ENCODE results near the gene KIF17.
"Not testable (repeated sequence)": the region's sequence is repeated elsewhere in the genome, so short reads cannot be mapped to it uniquely, and the experiment has no call there.

Gene KIF17

DNA sequence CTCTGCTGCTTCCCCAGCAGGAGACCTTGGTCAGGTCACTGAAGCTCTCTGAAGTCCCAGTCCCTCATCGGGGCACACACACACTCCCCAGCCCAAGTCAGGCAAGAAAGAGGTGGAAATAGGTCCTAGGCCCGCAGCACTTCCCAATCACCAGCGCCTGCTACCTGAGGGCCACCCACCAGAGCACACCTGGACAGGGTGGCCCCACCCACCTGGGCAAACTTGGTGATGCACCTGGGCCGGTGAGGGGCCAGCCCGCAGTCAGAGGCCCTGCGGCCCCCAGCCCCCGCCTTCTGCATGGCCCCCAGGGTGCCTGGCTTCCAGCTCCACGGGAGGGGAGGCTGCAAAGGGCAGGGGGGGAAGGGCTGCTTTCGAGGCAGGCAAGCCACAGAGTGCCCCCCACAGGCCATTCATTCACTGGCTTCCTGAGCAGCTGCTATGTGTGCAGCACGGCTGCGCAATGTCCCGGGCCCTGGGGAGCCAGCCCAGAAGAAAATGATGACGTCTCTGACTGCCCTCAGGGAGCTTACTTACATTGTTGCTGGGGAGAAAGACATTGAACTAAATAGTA is 10.0 kb upstream of the KIF17 start:
- DNase-seq (ENCODE audit: low spot score), result no peak

DNA sequence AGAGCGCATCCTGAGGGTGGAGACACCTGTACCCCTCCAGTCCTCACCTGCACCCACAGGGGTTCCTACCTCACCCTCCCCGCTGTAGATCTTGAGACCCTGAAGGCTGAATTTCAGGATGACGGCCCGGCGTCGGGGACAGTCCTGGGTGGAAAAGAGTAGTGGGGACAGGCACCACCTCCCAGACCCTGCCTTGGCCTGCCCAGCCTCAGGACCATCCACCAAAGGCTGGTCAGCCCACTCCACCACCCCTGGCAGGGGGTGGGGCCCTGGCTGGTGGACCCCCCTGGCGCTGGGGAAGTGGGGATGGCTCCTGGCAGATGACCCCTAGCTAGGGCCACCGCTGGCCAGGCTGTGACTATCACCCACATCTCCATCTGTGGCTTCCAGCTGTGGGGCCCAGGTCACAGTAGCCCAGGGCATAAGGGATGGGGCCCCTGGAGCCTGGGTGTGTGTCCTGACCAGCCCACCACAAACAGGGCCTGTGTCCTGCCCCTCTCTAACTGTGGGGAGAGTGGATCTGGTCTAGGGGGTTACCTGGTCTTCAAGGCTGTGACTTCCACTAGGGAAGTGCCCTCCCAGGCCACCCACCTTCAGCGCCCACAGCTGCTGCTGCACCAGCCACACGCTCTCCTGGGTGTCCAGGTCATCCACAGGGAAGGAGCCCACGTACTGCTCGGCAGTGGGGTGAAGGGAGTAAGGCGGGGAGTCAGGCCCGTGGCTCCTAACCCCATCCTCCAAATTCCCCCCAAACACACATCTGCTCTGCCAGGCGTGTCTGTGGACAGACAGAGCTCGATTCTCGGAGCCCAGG is 9.3 kb upstream of the KIF17 start:
- DNase-seq (ENCODE audit: low spot score), result no peak

DNA sequence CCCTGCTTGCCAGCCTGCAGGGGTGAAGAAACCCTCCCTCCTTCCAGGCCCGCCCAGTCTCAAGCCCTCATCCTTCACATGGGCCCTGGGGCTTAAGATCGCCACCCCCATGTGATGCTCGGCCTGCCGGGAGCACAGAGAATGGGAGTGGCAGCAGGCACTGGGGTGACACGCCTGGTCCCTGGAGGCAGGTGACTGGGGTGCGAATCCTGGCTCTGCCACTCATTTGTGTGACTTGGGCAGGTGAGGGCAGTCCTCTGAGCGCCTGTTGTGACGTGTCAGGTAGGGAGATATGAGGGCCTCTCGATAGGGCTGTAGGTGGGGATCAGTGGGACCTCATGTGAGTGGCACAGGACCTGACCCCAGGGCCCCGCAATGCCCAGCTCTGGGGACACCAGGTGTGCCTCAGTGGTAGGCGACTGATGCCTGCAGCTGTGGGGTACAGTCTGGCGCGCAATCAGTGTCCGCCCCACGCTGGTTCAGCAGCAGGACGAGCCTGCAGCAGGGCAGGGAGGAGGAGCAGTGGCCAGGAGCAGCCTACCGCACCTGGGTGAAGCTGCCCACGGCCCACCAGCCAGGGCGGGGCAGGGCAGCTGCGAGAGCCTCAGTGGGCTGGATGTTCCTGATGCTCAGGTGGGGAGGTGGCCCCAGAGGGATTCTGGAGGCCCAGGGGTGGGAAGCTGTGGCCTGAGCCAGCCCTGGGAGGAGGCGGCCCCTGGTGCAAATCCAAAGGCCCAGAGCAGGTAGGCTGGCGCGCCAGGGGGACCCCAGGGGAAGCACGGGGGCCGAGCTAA is 8.5 kb upstream of the KIF17 start:
- no peak for DNase-seq (ENCODE audit: low spot score)

DNA sequence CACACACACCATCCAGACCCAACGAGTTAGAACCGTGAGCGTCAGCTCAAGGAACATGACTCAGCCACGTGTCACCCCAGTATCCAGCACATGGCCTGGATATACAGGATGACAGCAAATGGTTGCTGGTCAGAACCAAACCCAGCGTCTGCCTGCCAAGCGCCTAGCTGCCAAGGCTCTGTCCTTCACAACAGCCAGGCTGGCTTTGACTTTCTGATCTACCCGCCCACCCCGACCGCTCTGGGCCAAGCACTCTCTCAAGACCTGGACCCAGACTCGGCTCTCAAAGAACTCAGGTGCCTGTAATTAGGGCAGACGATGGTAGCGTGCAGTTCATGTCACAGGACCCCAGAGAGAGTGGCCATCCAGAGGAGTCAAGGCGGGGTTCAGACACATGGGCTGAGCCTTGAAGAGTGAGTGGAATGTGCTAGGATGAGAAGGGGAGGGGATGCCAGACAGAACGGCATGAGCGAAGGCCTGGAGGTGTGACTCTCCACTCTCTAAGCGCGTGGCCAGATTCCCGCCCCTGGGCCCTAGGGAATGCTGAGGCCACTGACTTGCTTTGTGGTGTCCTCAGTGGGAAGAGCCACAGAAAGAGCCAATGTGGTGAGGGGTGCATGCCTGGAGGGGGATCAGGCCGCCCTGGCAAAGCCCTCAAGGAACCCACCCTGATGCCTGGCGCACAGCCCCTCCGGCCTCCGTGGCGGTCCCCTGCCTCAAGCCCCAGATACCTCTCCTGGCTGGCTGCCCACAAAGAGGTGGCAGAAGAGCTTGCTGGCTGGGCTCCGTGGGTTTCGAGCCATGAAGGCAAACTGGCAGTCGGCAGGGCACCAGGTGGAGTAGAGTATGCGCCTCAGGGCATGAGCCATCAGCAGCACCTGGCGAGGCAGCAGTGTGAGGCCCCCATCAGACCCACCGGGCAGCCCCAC is 7.6 kb upstream of the KIF17 start:
- no peak for DNase-seq (ENCODE audit: low spot score)

DNA sequence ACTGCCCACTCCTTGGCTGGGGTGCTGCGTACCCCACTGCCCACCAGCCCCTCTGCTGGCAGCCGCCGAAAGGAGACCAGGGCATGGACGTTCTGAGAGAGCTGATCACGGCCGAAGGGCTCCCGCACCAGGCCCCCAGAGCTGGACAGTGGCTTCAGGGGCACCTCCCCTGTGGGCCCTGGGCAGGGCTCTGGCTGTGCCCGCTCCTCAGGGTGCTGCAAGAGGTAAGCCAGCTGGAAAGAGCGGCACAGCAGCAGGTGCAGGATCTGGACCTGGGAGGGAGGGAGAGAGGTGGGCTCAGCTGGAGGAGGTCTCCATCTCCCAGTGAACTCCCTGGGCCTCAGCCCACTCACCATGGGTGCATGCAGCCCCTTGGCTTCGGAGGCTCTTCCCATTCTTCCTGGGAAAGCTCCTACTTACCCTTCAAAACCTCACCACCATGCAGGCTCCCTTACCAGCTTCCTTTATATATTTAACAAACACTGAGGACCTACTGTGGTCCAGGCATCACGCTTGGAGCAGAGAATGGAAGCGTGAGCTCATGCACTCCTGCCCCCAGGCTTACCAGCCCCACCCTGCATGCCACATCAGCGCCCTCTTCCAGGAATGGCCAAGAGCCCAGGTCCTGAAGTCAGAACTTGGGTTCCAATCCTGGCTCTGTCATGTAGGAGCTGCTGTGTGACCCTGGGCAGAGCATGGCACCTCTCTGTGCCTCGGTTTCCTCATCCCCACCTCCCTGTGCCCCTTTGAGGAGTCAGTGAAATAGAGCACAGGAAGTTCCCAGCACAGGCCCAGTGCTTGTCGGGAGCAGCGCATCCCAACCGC is 6.8 kb upstream of the KIF17 start:
- no peak for DNase-seq (ENCODE audit: low spot score)

DNA sequence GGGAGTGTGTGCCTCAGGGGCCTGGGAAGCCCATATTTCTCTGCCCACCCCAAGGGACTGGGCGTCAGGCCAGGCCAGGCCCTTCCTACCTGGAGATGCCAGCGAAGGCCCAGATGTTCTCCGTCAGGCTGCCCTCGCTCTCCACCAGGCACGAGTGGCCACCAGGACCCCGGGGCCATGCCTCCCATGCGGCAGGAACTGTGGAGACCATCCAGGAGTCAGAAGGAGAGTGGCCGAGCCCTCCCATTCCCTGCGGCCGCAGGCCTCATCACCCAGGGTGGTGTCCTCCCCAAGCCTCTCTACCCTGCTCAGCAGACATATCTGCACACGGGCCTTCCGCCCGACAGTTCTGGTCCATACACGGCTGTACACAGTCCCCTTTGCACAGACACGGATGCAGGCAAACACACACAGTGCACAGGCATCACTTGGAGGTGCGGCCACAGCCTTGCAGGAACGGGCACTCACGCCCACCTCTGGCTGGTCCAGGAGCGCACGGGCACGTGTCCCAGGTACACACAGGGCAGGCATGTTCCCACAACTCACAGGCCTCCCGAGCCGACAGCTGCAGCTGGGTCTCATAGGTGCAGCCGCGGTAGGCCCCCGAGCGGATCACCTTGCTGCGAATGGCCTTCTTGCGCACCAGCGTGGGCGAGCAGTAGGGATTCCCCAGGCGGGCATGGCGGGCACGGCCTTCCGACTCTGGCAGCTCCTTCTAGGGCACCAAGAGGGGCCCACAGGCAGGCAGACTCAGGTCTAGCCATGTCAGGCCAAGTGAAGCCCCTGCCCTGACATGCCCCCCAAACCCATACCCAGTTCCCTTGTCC is 5.9 kb upstream of the KIF17 start:
- no peak for DNase-seq (ENCODE audit: low spot score)

DNA sequence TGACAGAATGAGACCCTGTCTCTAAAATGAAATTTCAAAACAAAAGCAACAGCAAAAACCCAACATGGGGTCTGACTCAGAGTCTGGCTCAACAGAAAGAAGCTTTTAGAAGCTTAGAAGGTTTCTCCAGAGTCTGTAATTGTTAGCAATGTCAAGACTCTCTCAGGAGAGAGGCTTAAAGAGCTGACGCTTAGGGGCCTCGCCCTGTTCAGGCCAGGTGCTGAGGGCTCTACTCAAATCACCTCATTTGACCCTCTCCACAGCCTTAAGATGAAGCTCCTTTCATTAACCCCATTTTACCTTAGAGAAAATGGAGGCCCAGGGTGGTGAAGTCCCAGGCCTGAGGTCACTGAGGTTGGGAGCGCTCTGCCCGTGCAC is 5.3 kb upstream of the KIF17 start:
- no peak for DNase-seq (ENCODE audit: low spot score)

DNA sequence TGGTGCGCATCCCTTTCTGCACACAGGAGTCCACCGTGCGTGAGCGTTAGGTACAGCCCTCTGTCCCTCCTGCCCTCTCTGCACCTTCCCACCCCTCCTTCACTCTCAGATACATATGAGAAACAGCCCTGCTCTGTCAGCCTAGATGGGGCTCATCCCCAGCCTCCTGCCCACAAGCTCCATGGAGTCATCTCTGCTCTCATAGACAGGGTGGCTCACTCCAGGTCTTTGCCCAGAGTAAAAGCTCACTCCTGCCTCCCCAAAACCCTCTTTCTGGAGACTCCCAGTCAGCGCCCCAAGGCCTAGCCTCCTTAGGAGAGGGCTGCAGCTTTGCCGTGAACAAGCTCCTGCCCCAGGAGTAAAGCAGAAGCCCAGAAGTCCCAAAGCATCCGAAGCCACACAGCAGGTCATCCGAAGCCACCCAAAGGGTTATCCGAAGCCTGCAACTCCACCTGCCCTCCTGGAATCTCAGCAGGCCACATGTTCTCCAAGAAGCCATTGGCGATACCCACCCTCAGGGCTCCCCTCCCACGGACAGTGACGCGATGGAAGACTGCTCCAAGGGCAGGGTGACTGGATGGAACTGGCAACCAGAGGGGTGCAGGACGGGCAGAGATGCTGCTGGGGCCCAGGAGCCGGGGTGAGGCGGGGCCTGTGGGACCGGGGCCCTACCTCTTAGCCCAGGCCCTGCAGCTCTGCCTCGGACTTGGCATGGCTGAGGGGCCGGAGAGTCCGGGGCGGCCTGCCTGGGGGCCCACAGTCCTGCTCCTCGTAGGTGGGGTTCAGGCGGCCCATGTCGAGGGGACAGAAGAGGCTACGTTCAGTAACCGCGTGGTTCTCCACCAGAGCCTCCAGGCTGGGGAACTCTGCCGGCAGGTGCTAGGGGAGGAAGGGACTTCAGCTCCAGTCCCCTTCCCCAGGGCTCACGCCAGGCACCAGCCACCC is 3.6 kb upstream of the KIF17 start:
- no peak for DNase-seq (ENCODE audit: low spot score)

DNA sequence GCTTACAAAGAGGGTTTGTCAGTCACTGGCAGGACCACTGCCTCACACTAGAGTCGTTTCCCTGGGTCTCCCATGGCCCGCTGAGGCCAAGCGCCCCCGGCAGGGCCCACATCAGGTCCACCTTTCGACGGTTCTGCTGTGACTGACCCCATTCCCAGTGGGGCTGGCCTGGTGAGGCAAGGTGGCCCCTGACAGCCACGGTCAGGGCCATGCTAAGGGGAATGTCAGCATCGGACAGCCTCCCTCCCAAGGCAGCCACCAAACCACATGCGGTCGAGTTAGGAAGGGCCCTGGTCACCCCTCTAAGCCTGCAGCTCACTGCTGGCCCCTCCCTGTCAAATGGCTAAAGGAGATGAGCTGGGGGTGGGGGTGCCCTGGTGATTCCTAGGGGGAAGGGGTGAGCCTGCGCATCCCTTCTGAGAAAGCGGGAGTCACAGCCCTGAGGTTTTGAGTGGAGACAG is 2.9 kb upstream of the KIF17 start:
- DNase-seq (ENCODE audit: low spot score), result no peak

DNA sequence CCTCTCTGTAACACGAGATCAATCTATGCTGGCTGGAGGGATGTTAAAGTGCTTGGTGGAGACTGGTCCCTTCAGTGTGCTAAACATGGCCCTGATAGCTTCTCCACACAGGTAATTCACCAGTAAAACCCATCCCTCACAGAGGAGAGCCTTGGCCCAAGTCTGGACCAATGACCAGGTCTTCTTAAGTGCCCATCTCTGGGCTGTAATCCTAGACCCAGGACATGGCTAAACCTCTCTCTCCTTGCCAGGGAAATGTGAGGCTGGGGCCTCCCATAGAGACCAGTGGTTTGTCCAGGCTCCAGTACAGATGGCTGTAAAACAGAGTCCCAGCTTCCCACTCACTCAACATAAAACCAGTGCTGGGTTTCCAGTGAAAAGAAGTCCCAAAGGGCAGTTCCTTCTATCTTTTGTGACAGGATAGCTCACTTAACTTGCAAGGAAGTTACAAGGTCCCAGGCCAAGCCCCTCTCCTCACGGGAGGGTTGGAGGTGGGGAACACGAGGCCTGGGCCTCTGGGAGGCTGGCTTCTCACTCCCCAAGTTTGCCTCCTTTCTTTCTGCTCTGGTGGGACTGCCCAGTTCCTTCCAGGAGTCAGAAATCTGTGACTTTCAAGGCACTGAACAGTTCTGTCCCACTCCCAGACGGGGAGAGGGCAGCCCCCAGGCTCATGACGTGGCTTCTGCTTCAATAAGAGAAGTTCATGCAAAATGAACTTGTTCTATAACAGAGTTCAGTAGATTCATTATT is 2.2 kb upstream of the KIF17 start:
- no peak for DNase-seq (ENCODE audit: low spot score)

DNA sequence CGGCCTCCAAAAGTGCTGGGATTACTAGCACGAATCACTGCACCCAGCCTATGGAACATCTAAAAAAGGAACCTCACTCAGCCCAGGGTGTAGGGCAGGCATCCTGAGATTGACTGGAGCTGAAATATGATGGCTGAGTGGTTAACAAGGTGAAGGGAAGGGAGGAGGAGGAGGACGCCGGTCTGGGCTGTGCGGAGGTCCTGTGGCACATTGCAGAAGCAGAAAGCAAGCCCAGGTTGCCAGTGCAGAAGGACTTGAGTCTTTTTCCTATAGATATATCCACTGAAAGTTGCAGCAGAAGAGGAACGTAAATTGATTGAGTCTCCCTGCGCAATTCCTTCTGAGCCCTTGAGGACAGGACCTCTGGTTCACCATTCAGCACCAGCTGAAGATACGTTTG is 1.5 kb upstream of the KIF17 start:
- DNase-seq (ENCODE audit: low spot score), result no peak

DNA sequence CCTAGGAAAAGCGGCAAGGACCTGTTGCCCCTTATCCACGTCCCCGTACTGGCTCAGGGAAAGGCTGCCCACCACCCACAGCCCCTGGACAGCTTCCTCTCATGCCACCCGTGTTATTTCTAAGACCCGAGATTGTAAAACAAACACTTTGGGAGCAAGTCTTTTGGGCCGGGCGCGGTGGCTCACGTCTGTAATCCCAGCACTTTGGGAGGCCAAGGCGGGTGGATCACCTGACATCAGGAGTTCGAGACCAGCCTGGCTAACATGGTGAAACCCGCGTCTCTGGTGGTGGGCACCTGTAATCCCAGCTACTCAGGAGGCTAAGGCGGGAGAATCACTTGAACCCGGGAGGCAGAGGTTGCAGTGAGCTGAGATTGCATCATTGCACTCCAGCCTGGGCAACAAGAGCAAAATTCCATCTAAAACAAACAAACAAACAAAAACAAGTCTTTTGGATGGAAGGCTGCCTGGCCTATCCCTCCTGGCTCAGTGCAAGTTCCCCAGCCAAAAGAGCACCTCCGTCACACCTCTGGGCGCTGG is 606 bp upstream of the KIF17 start:
- not testable (repeated sequence) for DNase-seq (ENCODE audit: low spot score)

DNA sequence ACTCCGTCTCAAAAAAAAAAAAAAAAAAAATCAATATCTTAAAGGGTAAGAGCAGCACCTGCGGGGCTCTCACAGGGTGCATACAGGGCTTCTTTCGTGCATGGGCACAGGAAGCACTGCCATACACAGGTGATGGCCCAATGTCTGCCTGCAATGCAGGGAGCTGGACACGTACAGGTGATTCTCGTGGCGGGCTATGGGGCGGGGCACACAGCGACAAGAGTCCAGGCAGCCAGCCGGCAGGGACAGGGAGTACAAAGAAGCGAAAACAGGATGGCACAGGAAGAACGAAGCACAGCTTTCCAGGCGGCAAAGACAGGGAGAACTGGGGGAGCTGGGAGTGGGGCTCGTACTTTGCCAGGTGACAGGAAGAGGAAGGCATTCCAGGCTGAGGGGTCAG is 1.6 kb downstream of the KIF17 start:
- no peak for DNase-seq (ENCODE audit: low spot score)

DNA sequence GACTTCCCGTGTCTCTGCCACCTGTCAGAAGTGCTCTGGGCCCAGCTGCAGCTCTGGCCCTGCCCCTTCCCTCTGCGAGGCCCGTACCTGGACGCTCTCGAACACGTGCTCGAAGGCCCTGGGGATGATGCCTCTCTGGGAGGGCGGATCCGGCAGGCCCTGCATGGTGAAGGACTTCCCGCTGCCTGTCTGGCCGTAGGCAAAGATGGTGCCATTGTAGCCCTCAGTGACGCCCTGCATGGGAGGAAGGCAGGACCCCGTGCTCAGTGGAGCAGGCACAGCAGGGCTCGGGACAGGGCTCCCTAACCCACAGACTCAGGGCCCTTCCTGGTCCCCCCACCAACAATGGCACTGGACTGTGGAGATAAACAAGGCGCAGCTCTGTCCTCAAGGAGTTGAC is 2.4 kb downstream of the KIF17 start:
- no peak for DNase-seq (ENCODE audit: low spot score)

DNA sequence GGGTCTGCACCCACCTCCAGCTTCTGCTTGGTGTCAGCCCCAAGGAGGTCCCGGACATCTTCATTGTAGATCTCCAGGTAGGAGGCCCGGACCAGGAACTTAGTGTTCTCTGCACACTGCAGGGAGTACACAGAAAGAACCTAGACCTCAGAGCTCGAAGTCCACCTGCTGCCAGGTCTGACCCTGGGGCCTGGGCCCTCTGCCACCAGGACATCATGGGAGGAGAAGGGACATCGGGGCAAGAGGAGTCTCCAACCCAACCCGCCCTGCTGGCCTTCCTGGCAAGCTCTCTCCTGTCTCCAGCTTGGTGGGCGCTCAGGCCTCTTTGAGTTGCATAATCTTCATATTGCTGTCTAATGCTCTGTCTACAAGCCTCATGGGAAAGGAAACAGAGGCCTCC is 4.4 kb downstream of the KIF17 start:
- no peak for DNase-seq (ENCODE audit: low spot score)

DNA sequence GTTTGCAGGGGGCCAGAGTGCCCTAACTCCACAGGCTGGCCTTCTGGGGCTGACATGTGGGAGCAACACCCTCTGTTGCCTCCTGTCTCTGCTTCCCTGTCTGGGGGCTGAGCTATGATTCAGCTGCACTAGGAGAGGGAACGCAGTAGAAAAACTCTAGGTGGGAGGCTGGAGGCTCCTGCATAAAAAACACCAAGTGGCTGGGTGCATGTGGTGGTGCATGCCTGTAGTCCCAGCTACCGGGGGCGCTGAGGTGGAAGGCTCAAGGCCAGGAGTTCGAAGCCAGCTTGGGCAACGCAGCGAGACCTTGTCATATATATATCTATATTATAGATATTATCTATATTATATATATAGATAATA is 5.6 kb downstream of the KIF17 start:
- DNase-seq (ENCODE audit: low spot score), result no peak

DNA sequence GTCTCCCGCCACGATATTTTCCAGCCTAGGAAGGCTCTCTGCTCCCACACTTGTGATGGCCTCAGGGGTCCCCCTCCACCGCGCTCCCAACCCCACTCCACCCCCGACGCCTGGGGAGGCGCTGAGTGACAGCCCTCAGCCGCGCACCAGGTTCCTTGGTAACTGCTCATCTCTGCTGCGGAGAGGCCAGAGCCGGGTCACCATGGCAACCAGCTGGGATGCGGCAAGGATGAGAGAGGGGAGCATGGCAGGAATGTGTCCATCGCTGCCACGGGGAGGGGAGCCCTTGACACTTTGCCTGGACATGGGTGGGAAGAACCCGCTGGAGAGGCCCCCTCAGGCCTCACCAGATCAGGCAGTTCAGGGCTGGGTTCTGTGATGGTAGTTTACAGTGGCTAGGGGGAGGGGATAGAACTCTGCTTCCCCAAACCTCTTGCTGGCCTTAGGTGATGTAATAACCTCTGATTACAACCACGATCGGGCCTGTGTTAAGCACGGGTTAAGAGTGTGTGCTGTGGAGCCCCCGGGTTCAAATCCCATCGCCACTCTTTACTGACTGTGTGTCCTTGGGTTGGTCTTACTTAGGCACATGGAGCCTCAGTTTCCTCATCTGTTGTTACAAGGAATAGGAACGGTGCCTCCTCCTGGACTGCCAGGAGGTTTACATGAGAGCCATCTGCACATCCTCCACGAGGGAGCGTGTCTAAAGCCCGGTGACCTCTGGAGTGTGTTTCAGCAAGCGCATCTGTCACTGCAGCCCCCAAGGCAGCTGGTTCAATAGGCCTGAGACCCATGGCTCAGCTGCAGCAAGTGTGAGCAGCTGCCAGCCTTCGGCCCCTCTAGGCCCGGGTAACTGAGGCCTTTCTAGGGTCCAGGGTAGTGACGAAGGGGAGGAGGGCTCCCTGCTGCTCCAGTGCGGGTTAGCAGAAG is 6.3 kb downstream of the KIF17 start:
- DNase-seq (ENCODE audit: low spot score), result no peak

All from CD4-positive, alpha-beta T cell treated with Interleukin-2 at 100 ng/mL for 4 hours (primary cell).